ENCODE measurements around the gene TLR2. TPM values are rescaled to one million over a fixed set of nuclear protein-coding genes. Genes with fewer than 3 reads are reported as not detected.

The TLR2 gene
- total RNA-seq, 1 experiment from 2014 or later, result 1.7 TPM

- TF ChIP-seq ZNF512 (CRISPR knock-in tag; IDR thresholded peaks at IDR 0.05; ENCODE audit: borderline replicate concordance) (no peak), E2F5 (CRISPR knock-in tag; IDR thresholded peaks at IDR 0.05) (no peak), MYBL2 (CRISPR knock-in tag; IDR thresholded peaks at IDR 0.05) (no peak)
- ChIA-PET POLR2A (no interaction called here), CTCF (interaction anchor here (0.6 to 2.2 kb wide), 2 partner anchors 20 kb away, joined by 3 to 6 read pairs; no protein-coding TSS in a partner anchor)
- Mint-ChIP-seq H3K27me3 (ENCODE audit: low read depth) (no peaks in the 10 kb centered on the region), H3K9me3 (peaks cover under 1% of the 10 kb centered on the region; the same call in 1 of the 2 replicates), H3K36me3 (no peaks in the 10 kb centered on the region), H3K4me3 (no peak overlapping the region), H3K4me1 (peaks cover 8% of the 10 kb centered on the region), H3K27ac (no peak overlapping the region)
- ATAC-seq (peak; percentile 34; the same call in 1 of the 2 replicates), DNase-seq (ENCODE audit: low spot score) (no peak)
Measured at GRCh38 chr4:153729895-153730294, 45.8 kb downstream of the TLR2 start.

- no peak for ATAC-seq
- POLR2A ChIA-PET, result no interaction called here
- TF ChIP-seq MXD4 (CRISPR knock-in tag; IDR thresholded peaks at IDR 0.05; ENCODE audit: borderline replicate concordance) (no peak), GABPB1 (CRISPR knock-in tag; IDR thresholded peaks at IDR 0.05) (no peak), ZNF232 (CRISPR knock-in tag; IDR thresholded peaks at IDR 0.05) (no peak), ZNF138 (CRISPR knock-in tag; conservative IDR thresholded peaks at IDR 0.05) (no peak)
Measured at GRCh38 chr4:153731239-153731638, 47.2 kb downstream of the TLR2 start.

GRCh38 chr4:153733751-153734448 lies 49.8 kb downstream of the TLR2 start:
- CTCF ChIA-PET, result interaction anchor here (1.4 to 1.9 kb wide), 2 partner anchors 16 to 99 kb away, joined by 5 to 6 read pairs; no protein-coding TSS in a partner anchor
- no peak for ATAC-seq
- 0 out of 2 replicates have a peak overlapping the region, but pooled peaks have one; percentile 10 for H3K27ac Mint-ChIP-seq
- no peaks in the 10 kb centered on the region for H3K36me3 Mint-ChIP-seq
- H3K9me3 Mint-ChIP-seq, result peaks cover 5% of the 10 kb centered on the region; the same call in 1 of the 2 replicates
- no peak overlapping the region for H3K4me3 Mint-ChIP-seq
- POLR2A ChIA-PET, result no interaction called here
- DNase-seq (ENCODE audit: low spot score), result no peak
- H3K27me3 Mint-ChIP-seq (ENCODE audit: low read depth), result no peaks in the 10 kb centered on the region
- peaks cover 8% of the 10 kb centered on the region for H3K4me1 Mint-ChIP-seq
- TF ChIP-seq PRRX2 (CRISPR knock-in tag; IDR thresholded peaks at IDR 0.05) (no peak), AFF4 (CRISPR knock-in tag; IDR thresholded peaks at IDR 0.05; ENCODE audit: borderline replicate concordance) (no peak), MYBL2 (CRISPR knock-in tag; IDR thresholded peaks at IDR 0.05) (no peak), TP53 (CRISPR knock-in tag; IDR thresholded peaks at IDR 0.05) (no peak), ZBTB21 (CRISPR knock-in tag; IDR thresholded peaks at IDR 0.05; ENCODE audit: borderline replicate concordance) (no peak), ZNF416 (CRISPR knock-in tag; IDR thresholded peaks at IDR 0.05) (no peak), ZNF532 (CRISPR knock-in tag; IDR thresholded peaks at IDR 0.05; ENCODE audit: borderline replicate concordance) (no peak), FOXJ3 (CRISPR knock-in tag; IDR thresholded peaks at IDR 0.05; ENCODE audit: borderline replicate concordance) (no peak), FOXP4 (CRISPR knock-in tag; IDR thresholded peaks at IDR 0.05) (no peak), ETV6 (CRISPR knock-in tag; IDR thresholded peaks at IDR 0.05) (no peak), ERG (CRISPR knock-in tag; IDR thresholded peaks at IDR 0.05) (no peak)

More at GRCh38 chr4:153731239-153731638, 47.2 kb downstream of the TLR2 start:
- no peaks in the 10 kb centered on the region for H3K27me3 Mint-ChIP-seq (ENCODE audit: low read depth)
- no peak for DNase-seq (ENCODE audit: low spot score)
- H3K4me3 Mint-ChIP-seq, result no peak overlapping the region
- peaks cover 8% of the 10 kb centered on the region for H3K4me1 Mint-ChIP-seq
- peaks cover 5% of the 10 kb centered on the region; the same call in 1 of the 2 replicates for H3K9me3 Mint-ChIP-seq
- CTCF ChIA-PET, result no interaction called here
- H3K27ac Mint-ChIP-seq, result no peak overlapping the region
- H3K36me3 Mint-ChIP-seq, result no peaks in the 10 kb centered on the region

All from WTC11 (cell line).